GM21381 (cell line): Measurements from ENCODE around the gene TAS2R9.
"Not testable (repeated sequence)": the region's sequence is repeated elsewhere in the genome, so short reads cannot be mapped to it uniquely, and the experiment has no call there.

ENCODE experiments used
- ATAC-seq: cut with Tn5 transposase; IDR thresholded peaks from one replicate; pipeline ENCODE4 v1.9.1; 2021; ENCODE audit warnings: mild to moderate bottlenecking, moderate library complexity; ENCODE audit not compliant: unreplicated experiment

TAS2R9 gene

GRCh38 chr12:10810068-10810467 lies at the start of gene TAS2R9:
TSS of gene TAS2R9 (minus strand) at chr12:10810168. CDS start at chr12:10810075, 93 bp downstream.
- no peak for ATAC-seq

GRCh38 chr12:10855807-10856206 lies 45.8 kb upstream of the TAS2R9 start:
- ATAC-seq, result no peak

- no peak for ATAC-seq
These were observed 43.8 kb upstream of the TAS2R9 start for GRCh38 chr12:10853776-10854175.

GRCh38 chr12:10851243-10851858 lies 41.4 kb upstream of the TAS2R9 start:
- no peak for ATAC-seq

- no peak for ATAC-seq
These were observed 39.5 kb upstream of the TAS2R9 start, which contains the start of gene PRR4 for GRCh38 chr12:10849425-10849878. TSS of gene PRR4 (minus strand) at chr12:10849475. CDS start at chr12:10849437, 38 bp downstream.

- ATAC-seq, result no peak
These were observed 37.8 kb upstream of the TAS2R9 start for GRCh38 chr12:10847744-10848143.

GRCh38 chr12:10842862-10843261 lies 32.9 kb upstream of the TAS2R9 start:
- ATAC-seq, result no peak

- ATAC-seq, result no peak
These were observed 28.5 kb upstream of the TAS2R9 start for GRCh38 chr12:10838461-10838860.

GRCh38 chr12:10829994-10830393 lies 20.0 kb upstream of the TAS2R9 start:
- no peak for ATAC-seq

GRCh38 chr12:10826258-10826657 lies 16.3 kb upstream of the TAS2R9 start, which contains the start of gene TAS2R10:
TSS of gene TAS2R10 (minus strand) at chr12:10826358. CDS start at chr12:10826269, 89 bp downstream.
- ATAC-seq, result no peak

GRCh38 chr12:10824957-10825356 lies 15.0 kb upstream of the TAS2R9 start:
- no peak for ATAC-seq

- ATAC-seq, result no peak
These were observed 2.0 kb upstream of the TAS2R9 start for GRCh38 chr12:10811883-10812536.

- ATAC-seq, result no peak
These were observed 2.8 kb downstream of the TAS2R9 start, which contains the start of gene TAS2R8 for GRCh38 chr12:10807186-10807585. TSS of gene TAS2R8 (minus strand) at chr12:10807286. CDS start at chr12:10806980, 306 bp downstream.

GRCh38 chr12:10802587-10802986 lies 7.4 kb downstream of the TAS2R9 start, which contains the start of gene TAS2R7:
TSS of gene TAS2R7 (minus strand) at chr12:10802627. CDS start at chr12:10802570, 57 bp downstream.
- ATAC-seq, result no peak

- ATAC-seq, result no peak
These were observed 8.2 kb downstream of the TAS2R9 start for GRCh38 chr12:10801741-10802140.

- ATAC-seq, result no peak
These were observed 15.7 kb downstream of the TAS2R9 start for GRCh38 chr12:10794222-10794621.

- ATAC-seq, result not testable (repeated sequence)
These were observed 18.2 kb downstream of the TAS2R9 start for GRCh38 chr12:10791769-10792168.

GRCh38 chr12:10783252-10783651 lies 26.7 kb downstream of the TAS2R9 start:
- ATAC-seq, result no peak

GRCh38 chr12:10779103-10779502 lies 30.9 kb downstream of the TAS2R9 start:
- no peak for ATAC-seq

GRCh38 chr12:10771132-10771733 lies 38.7 kb downstream of the TAS2R9 start:
- ATAC-seq, result no peak

GRCh38 chr12:10759657-10760056 lies 50.3 kb downstream of the TAS2R9 start:
- no peak for ATAC-seq
